K562 (cell line): ENCODE results near the gene ANKRD11. TPM values are rescaled to one million over a fixed set of nuclear protein-coding genes. Genes with fewer than 3 reads are reported as not detected.
"Not testable (repeated sequence)": the region's sequence is repeated elsewhere in the genome, so short reads cannot be mapped to it uniquely, and the experiment has no call there.

ENCODE experiments used
- ATAC-seq: fragments of 200-7000 bp; cut with Tn5 transposase; 3 replicates; pipeline ENCODE4 v1.9.1; 2020; ENCODE audit warnings: moderate library complexity
- BruUV-seq: library from RNA; stranded (reverse); fragments of 400-500 nt; replicated peaks from 2 replicates; lab custom pipeline; 2021; lab: Mats Ljungman, UMichigan
- CTCF ChIA-PET: fragments of 300-600 bp; formaldehyde crosslinking; extraction: SDS; loops from one replicate; lab custom pipeline; 2021; ENCODE audit warnings: low intra/inter-chr PET ratio; lab: Yijun Ruan, JAX
- POLR2A ChIA-PET: fragments of 300-600, 350-650 bp; sonication (Branson Sonifier 250); formaldehyde crosslinking; extraction: SDS; loops from one replicate; lab custom pipeline; 2021; ENCODE audit warnings: antibody characterized with exemption, inconsistent platforms; lab: Yijun Ruan, JAX
- DNase-seq, 4 experiments: peaks; one replicate each; pipeline versions ENCODE4 v3.0.0 to v3.0.0-alpha.2; 2011 to 2018; ENCODE audit warnings: low spot score in 3 of 4, mixed read lengths in 3 of 4; ENCODE audit errors: extremely low read depth in 1 of 4
- FAIRE-seq: peaks from 2 replicates; lab custom pipeline; 2011; peaks lifted over from hg19 to GRCh38; lab: Jason Lieb, UNC
- H2AFZ ChIP-seq: 2 replicates; pipeline ENCODE4 v1.6.0; 2011; ENCODE audit warnings: low read depth, low read length, control low read depth, inconsistent platforms
- H3K27ac ChIP-seq: fragments of 200-600 bp; 3 replicates; pipeline ENCODE4 v1.8.0; 2011; ENCODE audit warnings: low read depth, mild to moderate bottlenecking, control low read depth, inconsistent platforms, low read length, moderate library complexity, mixed read lengths; ENCODE audit errors: extremely low read depth
- H3K27me3 ChIP-seq, 2 experiments: fragments of 300-600 bp in 1 of 2; 2 replicates in 1 of 2; 3 replicates in 1 of 2; pipeline versions ENCODE4 v1.6.0 to v1.8.0; 2011; ENCODE audit warnings: inconsistent platforms in 2 of 2, low read length in 2 of 2, mild to moderate bottlenecking in 1 of 2, mixed read lengths in 1 of 2, moderate library complexity in 1 of 2; ENCODE audit not compliant: control insufficient read depth in 2 of 2, insufficient read depth in 2 of 2
- H3K36me3 ChIP-seq: fragments of 300-600 bp; 3 replicates; pipeline ENCODE4 v1.8.0; 2011; ENCODE audit warnings: mild to moderate bottlenecking, low read length, inconsistent platforms; ENCODE audit not compliant: control insufficient read depth, insufficient read depth
- H3K4me1 ChIP-seq, 2 experiments: fragments of 200-600 bp in 1 of 2; replicated peaks in 1 of 2; 2 replicates in 1 of 2; 3 replicates in 1 of 2; pipeline versions ENCODE4 v1.5.1 to v1.8.0; 2011; ENCODE audit warnings: inconsistent platforms in 2 of 2, low read length in 2 of 2, mild to moderate bottlenecking in 1 of 2, mixed read lengths in 1 of 2, moderate library complexity in 1 of 2; ENCODE audit not compliant: control insufficient read depth in 2 of 2, insufficient read depth in 2 of 2
- H3K4me2 ChIP-seq: 2 replicates; pipeline ENCODE4 v1.6.1; 2011; ENCODE audit warnings: low read length, control low read depth, inconsistent platforms, mixed read lengths; ENCODE audit not compliant: insufficient read depth
- H3K4me3 ChIP-seq: fragments of 200-600 bp; sonication (generic), shearing (Covaris generic); 2 replicates; pipeline ENCODE4 v1.5.1; 2016; ENCODE audit warnings: control low read depth, inconsistent platforms
- H3K79me2 ChIP-seq: fragments of 200-600 bp; 3 replicates; pipeline ENCODE4 v1.8.0; 2011; ENCODE audit warnings: low read length, inconsistent platforms; ENCODE audit not compliant: control insufficient read depth, insufficient read depth
- H3K9ac ChIP-seq, 2 experiments: 2 replicates each; pipeline versions ENCODE4 v1.6.0 to v1.6.1; 2011; ENCODE audit warnings: low read depth in 2 of 2, low read length in 2 of 2, control low read depth in 1 of 2, inconsistent platforms in 1 of 2, mild to moderate bottlenecking in 1 of 2, mixed read lengths in 1 of 2; ENCODE audit not compliant: insufficient read depth in 1 of 2
- H3K9me1 ChIP-seq: one replicate; pipeline ENCODE4 v1.6.0; 2011; ENCODE audit warnings: inconsistent platforms, mild to moderate bottlenecking, low read length, moderate library complexity; ENCODE audit not compliant: control insufficient read depth, insufficient read depth
- H3K9me3 ChIP-seq: replicated peaks from 2 replicates; pipeline ENCODE4 v1.5.1; 2011; ENCODE audit warnings: low read depth, low read length, inconsistent platforms; ENCODE audit not compliant: control insufficient read depth, insufficient read depth
- H4K20me1 ChIP-seq: replicated peaks from 2 replicates; pipeline ENCODE4 v1.6.1; 2011; ENCODE audit warnings: low read length, inconsistent platforms, mixed read lengths; ENCODE audit not compliant: control insufficient read depth, insufficient read depth
- ARID1B ChIP-seq: fragments of 450-650 bp; IDR thresholded peaks from 2 replicates; pipeline ENCODE4 v1.6.1; 2016; ENCODE audit warnings: antibody characterized with exemption, mild to moderate bottlenecking, inconsistent platforms
- CTBP1 ChIP-seq: fragments of 450-650 bp; IDR thresholded peaks from 2 replicates; pipeline ENCODE4 v1.6.1; 2016; ENCODE audit warnings: borderline replicate concordance
- DEAF1 ChIP-seq: fragments of 450-650 bp; formaldehyde crosslinking; IDR thresholded peaks from 2 replicates; pipeline ENCODE4 v1.4.0; 2020; ENCODE audit warnings: mild to moderate bottlenecking, moderate library complexity
- E4F1 ChIP-seq: fragments of 250-450 bp; sonication (Bioruptor Pico); IDR thresholded peaks from 2 replicates; pipeline ENCODE4 v1.5.0; 2021; ENCODE audit warnings: mild to moderate bottlenecking, borderline replicate concordance
- EGR1 ChIP-seq: fragments of 450-650 bp; conservative IDR thresholded peaks from 2 replicates; pipeline ENCODE4 v1.6.1; 2017; ENCODE audit warnings: mild to moderate bottlenecking
- KLF16 ChIP-seq: IDR thresholded peaks from 2 replicates; pipeline ENCODE4 v1.6.1; 2016; ENCODE audit warnings: antibody characterized with exemption
- MNT ChIP-seq, 2 experiments: fragments of 450-650 bp; conservative IDR thresholded peaks; 2 replicates each; pipeline ENCODE4 v1.6.1; 2017; ENCODE audit warnings: mild to moderate bottlenecking in 2 of 2, moderate library complexity in 2 of 2
- MYNN ChIP-seq, 2 experiments: sonication (generic); formaldehyde crosslinking in 1 of 2; IDR thresholded peaks; 2 replicates each; pipeline versions ENCODE4 v1.5.0 to v1.6.1; 2016 to 2020; ENCODE audit warnings: antibody characterized with exemption in 1 of 2, missing genetic modification reagents in 1 of 2
- RAD21 ChIP-seq, 2 experiments: fragments of 250-450 bp in 1 of 2; fragments of 450-650 bp in 1 of 2; sonication (Bioruptor Pico) in 1 of 2; formaldehyde crosslinking in 1 of 2; IDR thresholded peaks in 1 of 2; conservative IDR thresholded peaks in 1 of 2; 2 replicates each; pipeline versions ENCODE4 v1.4.0 to v1.8.0; 2020 to 2022; ENCODE audit warnings: mild to moderate bottlenecking in 2 of 2, moderate library complexity in 1 of 2
- RB1 ChIP-seq: fragments of 450-650 bp; IDR thresholded peaks from 2 replicates; pipeline ENCODE4 v1.6.1; 2017; ENCODE audit warnings: low read depth, mild to moderate bottlenecking
- RCOR1 ChIP-seq, 2 experiments: IDR thresholded peaks; 2 replicates each; pipeline ENCODE4 v1.6.1; 2012; ENCODE audit warnings: low read depth in 2 of 2, low read length in 2 of 2, borderline replicate concordance in 1 of 2, improper control_type of control experiment in 1 of 2
- SOX6 ChIP-seq: fragments of 450-650 bp; IDR thresholded peaks from 2 replicates; pipeline ENCODE4 v1.6.1; 2014; ENCODE audit warnings: mild to moderate bottlenecking
- TCF3 ChIP-seq: sonication (generic); formaldehyde crosslinking; IDR thresholded peaks from 2 replicates; pipeline ENCODE4 v1.4.0; 2020; ENCODE audit warnings: mild to moderate bottlenecking, missing genetic modification reagents
- WGBS: fragments of 100-300 bp; shearing (Covaris generic); methylation state at CpG from one replicate; pipeline ENCODE4 v1.1.6; 2016; ENCODE audit warnings: low coverage, mixed read lengths; ENCODE audit not compliant: insufficient coverage; ENCODE audit errors: missing lambda C conversion rate; 5-methylcytosine and 5-hydroxymethylcytosine counted together
- in situ Hi-C: fragments of 300-500 bp; cut with MboI; formaldehyde crosslinking; loops from 4 replicates; pipeline ENCODE4 v1.15.0; 2018; ENCODE audit warnings: inconsistent platforms, mixed read lengths
- intact Hi-C: fragments of 100-400 bp; cut with micrococcal nuclease; formaldehyde crosslinking; loops from 2 replicates; pipeline ENCODE4 v1.14.2; 2022
- polyA plus RNA-seq, 8 experiments: library from polyadenylated mRNA; depleted of rRNA in 4 of 8; stranded (reverse) in 5 of 8; unstranded in 3 of 8; fragments of >200 nt; fragmentation: Nextera tagmentation in 2 of 8; fragmentation: Illumina TruSeq in 1 of 8; extraction: Ambion mirVana in 2 of 8; extraction: Trizol in 1 of 8; gene quantifications; 2 replicates each; pipeline versions ENCODE4 v1.2.1 to v1.2.3, GENCODE V29; 2011 to 2014; ENCODE audit warnings: inconsistent platforms in 1 of 8, missing spikeins in 1 of 8
- total RNA-seq, 7 experiments: library from RNA; depleted of rRNA in 6 of 7; stranded (reverse); fragments of >200 nt in 6 of 7; fragmentation: Illumina TruSeq in 2 of 7; extraction: Trizol in 2 of 7; gene quantifications; 2 replicates each; pipeline versions ENCODE4 v1.2.1 to v1.2.3, GENCODE V29; 2011 to 2021; ENCODE audit warnings: low replicate concordance in 1 of 7

The ANKRD11 gene
- total and polyA plus RNA-seq, 9 of the 15 experiments (the other 6 are each of a cell fraction or from before 2014, with no cell fraction given), result 4.7 to 126 (median 31.7) TPM

DNA sequence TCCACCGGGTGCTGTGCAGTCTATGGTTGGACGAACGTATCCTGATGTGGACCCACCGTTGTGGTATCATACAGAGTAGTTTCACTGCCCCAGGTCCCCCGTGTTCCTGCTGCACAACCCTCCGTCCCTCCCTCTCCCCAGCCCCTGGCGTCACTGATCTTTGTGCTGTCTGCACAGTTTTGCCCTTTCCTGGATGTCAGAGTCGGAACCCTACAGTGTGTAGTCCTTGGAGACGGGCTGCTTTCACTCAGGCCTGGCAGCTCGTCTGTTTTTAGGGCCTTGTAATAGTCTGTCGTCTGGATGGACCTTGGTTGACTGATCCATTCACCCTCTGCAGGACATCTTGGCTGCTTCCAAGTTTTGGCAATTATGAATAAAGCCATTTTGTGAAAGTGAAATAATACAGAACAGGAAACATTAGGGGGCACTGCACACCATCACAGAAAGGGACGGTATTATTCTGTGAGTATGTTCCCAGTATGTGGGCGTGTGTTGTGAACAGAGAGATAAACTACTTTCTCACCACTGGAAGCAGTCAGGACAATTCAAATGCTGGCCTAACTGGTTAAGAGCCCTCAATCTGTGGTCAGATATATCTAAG, 156.9 kb downstream of the ANKRD11 start:
- BruUV-seq; H2AFZ ChIP-seq; H3K36me3 ChIP-seq; H3K27ac ChIP-seq; H3K27me3 ChIP-seq; H3K4me3 ChIP-seq; in situ Hi-C loops; H3K9me3 ChIP-seq; H3K9ac ChIP-seq; TF ChIP-seq MYNN (CRISPR knock-in tag; IDR thresholded peaks at IDR 0.05): not testable (repeated sequence)
- H4K20me1 ChIP-seq, result peaks cover 74% of the 10 kb centered on the region
- POLR2A ChIA-PET, result interaction anchor here (0.6 kb wide), 1 partner anchor 113 kb away, joined by 3 read pairs; no protein-coding TSS in a partner anchor
- peaks cover 92% of the 10 kb centered on the region for H3K79me2 ChIP-seq
- FAIRE-seq, result peak; percentile 87
- 38% methylated on average over 9 of the region's 13 CpGs for WGBS
- intact Hi-C loops, result loop anchor here (2.0 to 5.0 kb wide), 3 partner anchors 154 to 223 kb away; partner anchors contain the start of gene SPG7
- DNase-seq, result peak; percentile 60 to 85 (median 72)
- H3K4me1 ChIP-seq, result peaks cover 30 to 59% of the 10 kb centered on the region in 2 experiments
- CTCF ChIA-PET, result interaction anchor here (0.6 to 2.5 kb wide), 3 partner anchors 50 to 175 kb away, joined by 3 to 12 read pairs (median 3); no protein-coding TSS in a partner anchor
- ATAC-seq, result peak; percentile 89
- H3K4me2 ChIP-seq, result peak overlapping the region; percentile 16; the same call in 1 of the 2 replicates
- H3K9me1 ChIP-seq, result peaks cover 16% of the 10 kb centered on the region
- 0 out of 2 replicates have a peak, but pooled peaks have one; percentile 55 for TF ChIP-seq MYNN (IDR thresholded peaks at IDR 0.05)
- 0 out of 2 replicates have a peak, but pooled peaks have one; percentile 15 for TF ChIP-seq RB1
- TF ChIP-seq EGR1, result peak; percentile 93
- 0 out of 2 replicates have a peak, but pooled peaks have one; percentile 20 for TF ChIP-seq CTBP1
- peak; percentile 65 for TF ChIP-seq DEAF1
- peak; percentile 73 to 79 for TF ChIP-seq RAD21 (CRISPR knock-in tag; conservative IDR thresholded peaks at IDR 0.05 in 1 of 2, IDR thresholded peaks at IDR 0.05 in 1 of 2)
- TF ChIP-seq SOX6, result peak; percentile 41
- peak in 1 of 2 experiments; percentile 38; a peak in 1 of 4 replicates for TF ChIP-seq MNT (conservative IDR thresholded peaks at IDR 0.05)
- peak; percentile 38; the same call in 1 of the 2 replicates for TF ChIP-seq E4F1 (CRISPR knock-in tag)
- peak in 1 of 2 experiments; percentile 63; a peak in 1 of 4 replicates for TF ChIP-seq RCOR1 (IDR thresholded peaks at IDR 0.05; ENCODE audit: borderline replicate concordance in 1 of 2, low read depth in 2 of 2, low read length in 2 of 2)
- TF ChIP-seq ARID1B, result 0 out of 2 replicates have a peak, but pooled peaks have one; percentile 29
- TF ChIP-seq KLF16, result peak; percentile 38; the same call in 1 of the 2 replicates
- TF ChIP-seq TCF3 (CRISPR knock-in tag), result peak; percentile 47
